HG02970 (cell line): Measurements from ENCODE around the gene POU2AF2.

ENCODE experiments used
- ATAC-seq: cut with Tn5 transposase; IDR thresholded peaks from one replicate; pipeline ENCODE4 v1.9.1; 2021; ENCODE audit warnings: mild to moderate bottlenecking, moderate library complexity, moderate number of reproducible peaks; ENCODE audit not compliant: unreplicated experiment, low FRiP score

The POU2AF2 gene

GRCh38 chr11:111327908-111328624 is 82.5 kb downstream of the POU2AF2 start:
- ATAC-seq = no peak

GRCh38 chr11:111329306-111330204 is 84.0 kb downstream of the POU2AF2 start:
- no peak for ATAC-seq

DNA sequence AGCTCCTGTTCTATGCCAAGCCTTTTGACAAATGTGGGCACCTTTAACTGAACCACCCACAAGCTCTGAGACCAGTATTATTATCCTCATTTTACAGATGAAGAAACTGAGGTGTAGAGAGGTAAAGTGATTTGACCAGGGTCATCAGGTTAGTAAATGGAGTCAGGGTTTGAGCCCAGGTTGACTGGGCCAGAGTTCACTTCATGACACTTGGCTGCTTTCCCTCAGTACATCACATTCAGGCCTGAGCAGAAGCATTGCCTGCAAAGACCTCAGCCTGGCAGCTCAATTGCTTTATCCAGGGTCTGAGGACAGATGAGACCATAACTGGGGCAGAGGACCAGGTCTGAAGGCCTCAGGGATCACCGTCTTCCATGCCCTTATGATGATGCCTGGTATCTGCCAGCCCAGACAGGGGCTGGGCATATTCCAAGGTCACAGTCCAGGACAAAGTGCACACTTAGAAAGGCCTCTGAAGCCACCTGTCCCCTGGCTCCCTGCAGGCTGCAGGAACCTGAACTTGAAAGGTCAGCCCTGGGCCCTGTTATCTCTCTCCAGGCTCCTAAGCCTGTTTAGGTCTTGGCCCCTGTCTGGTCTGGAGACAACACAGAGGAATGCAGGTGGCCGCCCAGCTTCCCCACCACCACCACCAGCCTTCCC is 84.8 kb downstream of the POU2AF2 start:
- no peak for ATAC-seq

DNA sequence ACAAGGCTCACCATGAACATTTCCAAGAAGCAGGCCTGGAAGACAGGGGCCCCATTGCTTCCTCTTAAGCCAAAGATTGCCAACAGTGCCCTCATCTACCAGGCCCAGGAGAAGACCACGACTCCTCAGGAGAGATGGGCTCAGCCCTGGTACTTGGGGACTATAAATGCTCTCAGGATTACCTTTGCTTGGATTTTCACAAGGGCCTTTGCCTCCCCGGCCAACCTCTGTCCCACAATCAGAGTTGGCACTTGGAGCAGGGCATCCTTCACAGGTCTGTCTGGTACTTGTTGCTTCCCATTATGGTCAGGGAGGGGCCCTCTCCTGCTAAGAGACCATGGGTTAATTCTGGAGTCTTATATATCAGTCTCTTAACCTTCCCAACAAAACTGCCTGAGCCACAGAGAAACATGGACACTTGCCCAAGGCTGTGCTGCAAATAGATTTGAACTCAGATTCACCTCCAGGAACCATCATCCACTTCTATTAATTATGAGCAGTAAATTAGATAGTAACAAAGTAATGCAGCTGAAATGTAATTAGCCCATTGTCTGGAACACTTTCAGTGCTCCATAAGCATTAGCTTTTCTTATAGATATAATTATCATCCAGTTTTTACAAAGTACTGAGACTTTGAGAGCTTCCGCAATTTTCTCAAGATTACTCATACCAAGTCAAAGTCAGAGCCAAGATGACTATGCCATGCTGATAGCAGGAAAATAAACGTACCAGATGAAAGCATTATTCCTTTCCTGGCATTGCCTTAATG is 86.4 kb downstream of the POU2AF2 start:
- ATAC-seq = no peak

DNA sequence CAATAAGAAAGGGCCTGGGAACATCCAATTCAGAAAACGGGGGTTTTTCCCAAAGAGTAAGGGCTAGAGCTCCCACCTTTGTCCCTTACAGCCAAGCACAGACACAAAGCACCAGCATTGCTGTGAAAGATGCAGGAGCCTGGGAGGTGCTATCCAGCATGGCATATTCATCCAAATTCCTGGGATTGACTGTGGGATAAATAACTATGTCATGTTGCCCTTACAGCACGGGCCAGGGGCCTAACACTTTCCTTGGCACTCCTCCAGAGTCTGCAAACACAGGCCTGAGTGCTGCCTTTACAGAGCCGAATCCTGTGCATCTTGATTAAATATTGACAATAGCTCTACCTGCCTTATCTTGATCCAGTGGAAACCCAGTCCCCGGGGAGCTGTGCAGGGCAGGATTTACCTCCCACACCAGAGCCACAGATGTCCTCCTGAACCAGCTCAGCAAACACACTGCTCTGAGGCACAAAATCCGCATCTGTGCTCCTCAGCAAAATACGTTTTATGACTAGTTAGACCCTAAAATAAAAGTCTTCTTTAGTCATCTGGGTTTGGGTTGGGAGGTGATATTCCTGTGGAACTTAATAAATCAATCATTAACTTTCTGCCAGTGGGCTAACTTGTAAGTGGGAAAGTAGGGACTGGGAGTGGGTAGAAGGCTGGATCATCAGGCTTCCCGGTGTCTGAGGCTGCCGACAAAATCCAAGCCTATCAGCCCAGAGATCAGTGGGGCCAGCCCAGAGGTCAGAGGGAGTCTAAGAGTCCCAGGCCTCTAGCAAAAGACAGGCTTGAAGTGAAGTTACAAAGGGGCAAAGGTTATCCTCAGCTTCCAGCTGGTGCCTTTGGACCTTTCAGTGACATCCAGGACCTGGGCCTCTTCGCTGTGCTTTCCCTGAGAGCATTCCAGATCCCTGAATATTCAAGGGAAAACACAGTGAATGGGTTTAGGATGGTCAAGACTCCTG is 89.3 kb downstream of the POU2AF2 start:
- ATAC-seq = no peak

- ATAC-seq = no peak
Measured at GRCh38 chr11:111335549-111335948, 90.0 kb downstream of the POU2AF2 start.
